Breast epithelium (tissue), 4 donors: ENCODE results near the gene PGM2. TPM values are rescaled to one million over a fixed set of nuclear protein-coding genes. Genes with fewer than 3 reads are reported as not detected.

Source experiments
- DNase-seq, 2 donors: peaks; one replicate each; pipeline ENCODE4 v3.0.0-alpha.2; 2019; ENCODE audit warnings: low spot score in 2 of 2
- H3K27ac ChIP-seq, 2 donors: fragments of 200-600 bp; sonication (generic) in 1 of 2; one replicate each; pipeline ENCODE4 v1.5.1; 2016 to 2019; ENCODE audit warnings: mild to moderate bottlenecking in 1 of 2
- H3K27me3 ChIP-seq, 2 donors: fragments of 200-600 bp; sonication (generic) in 1 of 2; one replicate each; pipeline versions ENCODE4 v1.5.1 to v1.6.0; 2017 to 2019; ENCODE audit warnings: control low read depth in 1 of 2, mild to moderate bottlenecking in 1 of 2
- H3K36me3 ChIP-seq: fragments of 200-600 bp; one replicate; pipeline ENCODE4 v1.5.1; 2019
- H3K4me1 ChIP-seq, 2 donors: fragments of 200-600 bp; sonication (generic); one replicate each; pipeline ENCODE4 v1.5.1; 2016 to 2019; ENCODE audit warnings: control low read depth in 1 of 2
- H3K4me3 ChIP-seq, 3 donors: fragments of 200-600 bp; sonication (generic); 1 replicate in 2 of 3; 2 replicates in 1 of 3; pipeline ENCODE4 v1.5.1; 2016 to 2019; ENCODE audit warnings: mild to moderate bottlenecking in 3 of 3, moderate library complexity in 2 of 3
- H3K9me3 ChIP-seq, 2 donors: fragments of 200-600 bp; sonication (generic) in 1 of 2; one replicate each; pipeline ENCODE4 v1.5.1; 2016 to 2019; ENCODE audit warnings: control low read depth in 1 of 2
- CTCF ChIP-seq, 3 donors: fragments of 450-650 bp; IDR thresholded peaks; one replicate each; pipeline ENCODE4 v1.5.1; 2016 to 2017; ENCODE audit warnings: antibody characterized with exemption in 3 of 3, mild to moderate bottlenecking in 3 of 3, moderate library complexity in 3 of 3
- POLR2A ChIP-seq: fragments of 450-650 bp; IDR thresholded peaks from one replicate; pipeline ENCODE4 v1.6.1; 2016; ENCODE audit warnings: antibody characterized with exemption, mild to moderate bottlenecking, moderate library complexity
- POLR2AphosphoS5 ChIP-seq, 3 donors: sonication (generic); formaldehyde crosslinking; IDR thresholded peaks; one replicate each; pipeline ENCODE4 v1.6.1; 2017; ENCODE audit warnings: antibody characterized with exemption in 3 of 3
- intact Hi-C: fragments of 100-400 bp; cut with DNase I; formaldehyde crosslinking; loops from one replicate; pipeline ENCODE4 v1.15.1; 2023; ENCODE audit warnings: low total_unique reads
- total RNA-seq, 3 donors: library from RNA; depleted of rRNA; stranded (reverse); fragments of >200 nt; gene quantifications; one replicate each; pipeline ENCODE4 v1.1.0, GENCODE V29; 2016

The PGM2 gene
- total RNA-seq, 3 donors from 2014 or later, result 11.0 to 26.2 (median 21.3) TPM

GRCh38 chr4:37889849-37890800 is 63.6 kb downstream of the PGM2 start:
- peaks cover 0 to 5% of the 10 kb centered on the region in 2 donors for H3K4me1 ChIP-seq
- H3K27ac ChIP-seq, result peak overlapping the region; percentile 61 to 74
- peak in 1 of 2 donors; percentile 41 for DNase-seq
- no peaks in the 10 kb centered on the region for H3K36me3 ChIP-seq
- peak overlapping the region; percentile 72 to 91 (median 77) for H3K4me3 ChIP-seq
- H3K9me3 ChIP-seq, result no peaks in the 10 kb centered on the region
- H3K27me3 ChIP-seq, result no peaks in the 10 kb centered on the region
- intact Hi-C loops, result loop anchor here (2.0 kb wide), 1 partner anchor 25 kb away; no protein-coding TSS in a partner anchor
- TF ChIP-seq POLR2A, result no peak
- TF ChIP-seq CTCF (IDR thresholded peaks at IDR 0.05), result no peak
- TF ChIP-seq POLR2AphosphoS5 (IDR thresholded peaks at IDR 0.05), result no peak

- no peaks in the 10 kb centered on the region for H3K9me3 ChIP-seq
- intact Hi-C loops, result loop anchor here (2.0 kb wide), 1 partner anchor 26 kb away; no protein-coding TSS in a partner anchor
- H3K36me3 ChIP-seq, result no peaks in the 10 kb centered on the region
- H3K4me1 ChIP-seq, result peaks cover 0 to 5% of the 10 kb centered on the region in 2 donors
- DNase-seq, result peak in 1 of 2 donors; percentile 20
- H3K27me3 ChIP-seq, result no peaks in the 10 kb centered on the region
- TF ChIP-seq CTCF (IDR thresholded peaks at IDR 0.05) (no peak), POLR2A (no peak), POLR2AphosphoS5 (IDR thresholded peaks at IDR 0.05) (no peak)
- H3K27ac ChIP-seq, result peak within 1 kb of the TSS; percentile 61 to 74
- peak within 1 kb of the TSS; percentile 72 to 91 (median 77) for H3K4me3 ChIP-seq
These were observed 64.3 kb downstream of the PGM2 start, which contains the start of gene TBC1D1 for GRCh38 chr4:37890801-37891259. TSS of gene TBC1D1 (plus strand) at chr4:37891084. CDS start at chr4:37902096, 11,012 bp downstream.

- peak overlapping the region; percentile 61 to 74 for H3K27ac ChIP-seq
- H3K4me3 ChIP-seq, result peak overlapping the region; percentile 72 to 91 (median 77)
- DNase-seq, result no peak
- H3K27me3 ChIP-seq, result no peaks in the 10 kb centered on the region
- intact Hi-C loops, result loop anchor here (2.0 kb wide), 1 partner anchor 27 kb away; no protein-coding TSS in a partner anchor
- H3K4me1 ChIP-seq, result peaks cover 0 to 5% of the 10 kb centered on the region in 2 donors
- H3K9me3 ChIP-seq, result no peaks in the 10 kb centered on the region
- no peaks in the 10 kb centered on the region for H3K36me3 ChIP-seq
- TF ChIP-seq CTCF (IDR thresholded peaks at IDR 0.05) (no peak), POLR2AphosphoS5 (IDR thresholded peaks at IDR 0.05) (no peak), POLR2A (no peak)
These were observed 65.0 kb downstream of the PGM2 start for GRCh38 chr4:37891260-37892159.

GRCh38 chr4:37892641-37893040 is 66.2 kb downstream of the PGM2 start:
- no peak overlapping the region for H3K27ac ChIP-seq
- TF ChIP-seq POLR2AphosphoS5 (IDR thresholded peaks at IDR 0.05) (no peak), POLR2A (no peak), CTCF (IDR thresholded peaks at IDR 0.05) (no peak)
- no peak for DNase-seq
- no peak overlapping the region for H3K4me3 ChIP-seq
- no peaks in the 10 kb centered on the region for H3K27me3 ChIP-seq
- H3K9me3 ChIP-seq, result no peaks in the 10 kb centered on the region
- H3K36me3 ChIP-seq, result no peaks in the 10 kb centered on the region
- peaks cover 0 to 5% of the 10 kb centered on the region in 2 donors for H3K4me1 ChIP-seq
- intact Hi-C loops, result no loop called here
